ENCODE data around the gene TXNRD3.

GRCh38 chr3:126703512-126704493 is 48.9 kb upstream of the TXNRD3 start, which contains the start of gene CHCHD6:
- TF ChIP-seq YY1 (IDR thresholded peaks at IDR 0.05; ENCODE audit: insufficient read depth, insufficient read length), result no peak
- TF ChIP-seq ZNF274 (IDR thresholded peaks at IDR 0.05; ENCODE audit: low read depth, low read length), result no peak
- TF ChIP-seq SUZ12 (IDR thresholded peaks at IDR 0.05; ENCODE audit: extremely low read depth, insufficient read depth, insufficient read length), result peak; percentile 26
